Measurements from ENCODE around the gene CDH13. TPM values are rescaled to one million over a fixed set of nuclear protein-coding genes. Genes with fewer than 3 reads are reported as not detected.

Gene CDH13
- total and polyA plus RNA-seq, 9 donors = 1.9 to 34.2 (median 4.8) TPM

- intact Hi-C loops (cut with DNase I) = no loop called here
- H3K4me1 ChIP-seq (ENCODE audit: insufficient read depth) = no peaks in the 10 kb centered on the region
- no peak overlapping the region for H3K27ac ChIP-seq
- H3K9me3 ChIP-seq = no peaks in the 10 kb centered on the region
- no peak for DNase-seq
- no peaks in the 10 kb centered on the region for H3K36me3 ChIP-seq
- no peak overlapping the region for H3K4me3 ChIP-seq
- TF ChIP-seq CTCF (IDR thresholded peaks at IDR 0.05) = no peak
- no peaks in the 10 kb centered on the region for H3K27me3 ChIP-seq
- 59 to 67% (median 61%) methylated on average over 7 of the region's 7 CpGs for WGBS, 3 donors
These were observed 988.6 kb downstream of the CDH13 start for GRCh38 chr16:83615141-83615952.

GRCh38 chr16:83615953-83616350 is 989.2 kb downstream of the CDH13 start:
- H3K4me3 ChIP-seq = no peak overlapping the region
- DNase-seq = no peak
- no peaks in the 10 kb centered on the region for H3K9me3 ChIP-seq
- H3K36me3 ChIP-seq = no peaks in the 10 kb centered on the region
- H3K27ac ChIP-seq = no peak overlapping the region
- H3K4me1 ChIP-seq (ENCODE audit: insufficient read depth) = no peaks in the 10 kb centered on the region
- TF ChIP-seq CTCF (IDR thresholded peaks at IDR 0.05) (no peak), EP300 (IDR thresholded peaks at IDR 0.05) (no peak)
- H3K27me3 ChIP-seq = no peaks in the 10 kb centered on the region
- intact Hi-C loops (cut with DNase I) = no loop called here
- 76 to 78% (median 77%) methylated on average over 8 of the region's 8 CpGs for WGBS, 3 donors

GRCh38 chr16:83619381-83620150 is 992.8 kb downstream of the CDH13 start:
- H3K4me3 ChIP-seq = no peak overlapping the region
- H3K4me1 ChIP-seq (ENCODE audit: insufficient read depth) = no peaks in the 10 kb centered on the region
- no peak overlapping the region for H3K27ac ChIP-seq
- no peak for DNase-seq
- H3K27me3 ChIP-seq = no peaks in the 10 kb centered on the region
- TF ChIP-seq CTCF (IDR thresholded peaks at IDR 0.05) (no peak), POLR2A (IDR thresholded peaks at IDR 0.05) (no peak), EP300 (IDR thresholded peaks at IDR 0.05) (no peak)
- intact Hi-C loops (cut with DNase I) = no loop called here
- no peaks in the 10 kb centered on the region for H3K36me3 ChIP-seq
- no peaks in the 10 kb centered on the region for H3K9me3 ChIP-seq
- 50 to 59% (median 51%) methylated on average over 12 of the region's 12 CpGs for whole genome bisulfite sequencing, 3 donors

- intact Hi-C loops (cut with DNase I) = no loop called here
These were observed 995.2 kb downstream of the CDH13 start for GRCh38 chr16:83622010-83622409.

More at GRCh38 chr16:83622010-83622409, 995.2 kb downstream of the CDH13 start:
- no peaks in the 10 kb centered on the region for H3K4me1 ChIP-seq (ENCODE audit: insufficient read depth)
- WGBS, 3 donors = 72 to 93% (median 82%) methylated on average over 7 of the region's 7 CpGs
- no peaks in the 10 kb centered on the region for H3K27me3 ChIP-seq
- no peak overlapping the region for H3K27ac ChIP-seq
- no peaks in the 10 kb centered on the region for H3K36me3 ChIP-seq
- DNase-seq = no peak
- no peak for TF ChIP-seq EP300 (IDR thresholded peaks at IDR 0.05)
- no peak for TF ChIP-seq CTCF (IDR thresholded peaks at IDR 0.05)
- TF ChIP-seq POLR2A (IDR thresholded peaks at IDR 0.05) = no peak
- H3K9me3 ChIP-seq = no peaks in the 10 kb centered on the region
- H3K4me3 ChIP-seq = no peak overlapping the region
